NCI-H1417 treated with DMSO at 0.1 percent for 48 hours (cell line): Measurements from ENCODE around the gene METTL9.
"Not testable (repeated sequence)": the region's sequence is repeated elsewhere in the genome, so short reads cannot be mapped to it uniquely, and the experiment has no call there.

Source experiments
- DNase-seq: peaks from one replicate; lab custom pipeline; 2025; lab: John Stamatoyannopoulos, UW

Gene METTL9

GRCh38 chr16:21574372-21574771, 25.0 kb upstream of the METTL9 start:
- no peak for DNase-seq

- not testable (repeated sequence) for DNase-seq
Observed at GRCh38 chr16:21576323-21576722, 23.1 kb upstream of the METTL9 start.

- DNase-seq = not testable (repeated sequence)
Observed at GRCh38 chr16:21577487-21577886, 21.9 kb upstream of the METTL9 start.

- not testable (repeated sequence) for DNase-seq
Observed at GRCh38 chr16:21578311-21578710, 21.1 kb upstream of the METTL9 start.

- not testable (repeated sequence) for DNase-seq
Observed at GRCh38 chr16:21580131-21580530, 19.2 kb upstream of the METTL9 start.

- DNase-seq = no peak
Observed at GRCh38 chr16:21580807-21581206, 18.6 kb upstream of the METTL9 start.

GRCh38 chr16:21584817-21585216, 14.6 kb upstream of the METTL9 start:
- no peak for DNase-seq

- DNase-seq = not testable (repeated sequence)
Observed at GRCh38 chr16:21588593-21588992, 10.8 kb upstream of the METTL9 start.

- DNase-seq = no peak
Observed at GRCh38 chr16:21589551-21589950, 9.8 kb upstream of the METTL9 start.

GRCh38 chr16:21590287-21590686, 9.1 kb upstream of the METTL9 start:
- DNase-seq = no peak

- no peak for DNase-seq
Observed at GRCh38 chr16:21590796-21591195, 8.6 kb upstream of the METTL9 start.

- no peak for DNase-seq
Observed at GRCh38 chr16:21592191-21592590, 7.2 kb upstream of the METTL9 start.

- DNase-seq = no peak
Observed at GRCh38 chr16:21593530-21594289, 5.7 kb upstream of the METTL9 start.

- DNase-seq = no peak
Observed at GRCh38 chr16:21597561-21598030, 1.8 kb upstream of the METTL9 start.

- no peak for DNase-seq
Observed at GRCh38 chr16:21598206-21598605, 1.2 kb upstream of the METTL9 start.

- DNase-seq = no peak
Observed at GRCh38 chr16:21598701-21599121, 666 bp upstream of the METTL9 start.

- DNase-seq = no peak
Observed at GRCh38 chr16:21600031-21600773, 825 bp downstream of the METTL9 start.

GRCh38 chr16:21602785-21603184, 3.4 kb downstream of the METTL9 start:
- DNase-seq = no peak

- no peak for DNase-seq
Observed at GRCh38 chr16:21603928-21604327, 4.6 kb downstream of the METTL9 start.

- DNase-seq = not testable (repeated sequence)
Observed at GRCh38 chr16:21605848-21606247, 6.5 kb downstream of the METTL9 start.

- DNase-seq = no peak
Observed at GRCh38 chr16:21608639-21609328, 9.4 kb downstream of the METTL9 start.

- DNase-seq = no peak
Observed at GRCh38 chr16:21610006-21610544, 10.7 kb downstream of the METTL9 start.
